Mammary epithelial cell (primary cell): ENCODE results near the gene FUNDC2.

ENCODE experiments used
- EZH2 ChIP-seq: IDR thresholded peaks from 2 replicates; pipeline ENCODE4 v1.6.1; 2012; ENCODE audit warnings: low read length, inconsistent platforms, borderline replicate concordance
- TF ChIP-seq, protein P1 (sequence below), 2 donors: IDR thresholded peaks in 1 of 2; conservative IDR thresholded peaks in 1 of 2; 2 replicates each; pipeline ENCODE4 v1.5.1; 2011 to 2012; ENCODE audit warnings: inconsistent platforms in 2 of 2, low read length in 2 of 2, mild to moderate bottlenecking in 2 of 2, control low read depth in 1 of 2, low read depth in 1 of 2; ENCODE audit not compliant: insufficient read depth in 1 of 2; ENCODE audit errors: extremely low read depth in 1 of 2

DNA sequence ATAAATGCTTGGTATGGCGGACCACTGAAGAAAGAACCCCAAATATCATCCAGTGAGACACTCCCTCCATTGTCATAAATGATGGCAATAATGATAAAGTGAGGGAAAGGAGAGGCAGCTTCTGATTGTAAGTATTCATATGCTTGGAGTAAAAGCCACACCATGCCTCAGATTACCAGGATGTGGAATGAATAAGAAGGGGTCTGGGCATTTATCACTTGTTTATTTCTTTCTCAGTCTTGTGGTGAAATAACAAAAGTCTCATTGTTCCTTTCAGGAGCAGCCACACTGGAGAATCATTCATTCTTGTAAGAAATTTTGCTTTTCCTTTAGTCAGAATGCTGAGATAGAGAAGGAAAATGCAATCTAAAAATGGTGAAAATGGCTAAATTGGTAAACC, 25.8 kb upstream of the FUNDC2 start:
- TF ChIP-seq, protein P1, sequence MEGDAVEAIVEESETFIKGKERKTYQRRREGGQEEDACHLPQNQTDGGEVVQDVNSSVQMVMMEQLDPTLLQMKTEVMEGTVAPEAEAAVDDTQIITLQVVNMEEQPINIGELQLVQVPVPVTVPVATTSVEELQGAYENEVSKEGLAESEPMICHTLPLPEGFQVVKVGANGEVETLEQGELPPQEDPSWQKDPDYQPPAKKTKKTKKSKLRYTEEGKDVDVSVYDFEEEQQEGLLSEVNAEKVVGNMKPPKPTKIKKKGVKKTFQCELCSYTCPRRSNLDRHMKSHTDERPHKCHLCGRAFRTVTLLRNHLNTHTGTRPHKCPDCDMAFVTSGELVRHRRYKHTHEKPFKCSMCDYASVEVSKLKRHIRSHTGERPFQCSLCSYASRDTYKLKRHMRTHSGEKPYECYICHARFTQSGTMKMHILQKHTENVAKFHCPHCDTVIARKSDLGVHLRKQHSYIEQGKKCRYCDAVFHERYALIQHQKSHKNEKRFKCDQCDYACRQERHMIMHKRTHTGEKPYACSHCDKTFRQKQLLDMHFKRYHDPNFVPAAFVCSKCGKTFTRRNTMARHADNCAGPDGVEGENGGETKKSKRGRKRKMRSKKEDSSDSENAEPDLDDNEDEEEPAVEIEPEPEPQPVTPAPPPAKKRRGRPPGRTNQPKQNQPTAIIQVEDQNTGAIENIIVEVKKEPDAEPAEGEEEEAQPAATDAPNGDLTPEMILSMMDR (conservative IDR thresholded peaks at IDR 0.05 in 1 of 2, IDR thresholded peaks at IDR 0.05 in 1 of 2; ENCODE audit: extremely low read depth in 1 of 2, insufficient read depth in 1 of 2, low read depth in 1 of 2, low read length in 2 of 2): no peak
- TF ChIP-seq EZH2: no peak
